ENCODE data around the gene SH3D21. TPM values are rescaled to one million over a fixed set of nuclear protein-coding genes. Genes with fewer than 3 reads are reported as not detected.

Gene SH3D21
- total and polyA plus RNA-seq, 2 of the 8 experiments (the other 6 are each of a cell fraction or from before 2014, with no cell fraction given) = 3.4 to 8.6 TPM

- Histone ChIP-seq H4K91ac (replicated peaks; ENCODE audit: insufficient read length, low read length) (no peak overlapping the region), H3K9ac (replicated peaks in 1 of 4; ENCODE audit: extremely low read depth in 1 of 4, low read depth in 3 of 4, low read length in 3 of 4) (no peak overlapping the region), H3K79me2 (ENCODE audit: control insufficient read depth in 1 of 2, insufficient read depth in 2 of 2, low read length in 2 of 2) (no peaks in the 10 kb centered on the region), H3K27ac (ENCODE audit: low read depth, low read length) (no peak overlapping the region), H4K8ac (ENCODE audit: extremely low read depth, insufficient read depth, low read length) (no peak overlapping the region), H2BK5ac (ENCODE audit: low read depth, low read length) (no peak overlapping the region; the same call in 1 of the 2 replicates), H3K4me3 (ENCODE audit: extremely low read depth in 1 of 4, insufficient read depth in 2 of 4, low read depth in 3 of 4, low read length in 4 of 4) (no peak overlapping the region), H2BK12ac (ENCODE audit: low read depth, low read length) (no peak overlapping the region), H3K14ac (ENCODE audit: insufficient read length) (no peak overlapping the region), H3K4me1 (replicated peaks in 1 of 4; ENCODE audit: control insufficient read depth in 3 of 4, insufficient read depth in 4 of 4, low read length in 3 of 4) (peaks cover 0 to 6% (median 0%) of the 10 kb centered on the region in 4 experiments; a peak in 1 of 7 replicates), H3K27me3 (replicated peaks in 1 of 4; ENCODE audit: control insufficient read depth in 3 of 4, extremely low read depth in 1 of 4, insufficient read depth in 3 of 4, low read length in 3 of 4) (no peaks in the 10 kb centered on the region), H2BK20ac (ENCODE audit: low read length) (no peak overlapping the region), H3K9me3 (ENCODE audit: insufficient read depth in 2 of 2, low read depth in 1 of 2, low read length in 1 of 2) (no peaks in the 10 kb centered on the region), H3K18ac (ENCODE audit: extremely low read depth, low read length) (no peak overlapping the region), H2BK15ac (ENCODE audit: low read length) (no peak overlapping the region), H3K4ac (replicated peaks; ENCODE audit: insufficient read length, low read depth, low read length) (no peak overlapping the region), H4K20me1 (replicated peaks in 1 of 2; ENCODE audit: control insufficient read depth in 1 of 2, insufficient read depth in 2 of 2, low read length in 2 of 2) (peaks cover 0 to 5% of the 10 kb centered on the region in 2 experiments), H2AK5ac (ENCODE audit: low read depth, low read length) (no peak overlapping the region), H3K36me3 (ENCODE audit: control insufficient read depth in 2 of 4, insufficient read depth in 4 of 4, low read length in 3 of 4) (peaks cover 4 to 30% (median 15%) of the 10 kb centered on the region in 4 experiments; a peak in 7 of 8 replicates), H4K5ac (ENCODE audit: insufficient read length, low read depth, low read length) (no peak overlapping the region), H3K56ac (replicated peaks; ENCODE audit: insufficient read length, low read depth, low read length) (no peak overlapping the region), H3K4me2 (ENCODE audit: insufficient read depth in 1 of 2, low read depth in 2 of 2, low read length in 2 of 2) (no peak overlapping the region), H3K23ac (ENCODE audit: insufficient read length) (no peak overlapping the region), H2BK120ac (replicated peaks; ENCODE audit: low read depth, low read length) (no peak overlapping the region), H3K79me1 (ENCODE audit: low read depth, low read length) (no peaks in the 10 kb centered on the region; the same call in 1 of the 2 replicates), H3K23me2 (ENCODE audit: low read depth, low read length) (no peaks in the 10 kb centered on the region), H2AFZ (ENCODE audit: low read length) (no peak overlapping the region)
- POLR2A ChIA-PET (ENCODE audit: partially characterized antibody) = interaction anchor here (1.3 to 4.4 kb wide), 5 partner anchors 11 to 88 kb away, joined by 3 to 19 read pairs (median 5); no protein-coding TSS in a partner anchor
- DNase-seq (ENCODE audit: low read depth in 1 of 2, low spot score in 2 of 2) (no peak), FAIRE-seq (no peak)
- 94% methylated on average over 15 of the region's 15 CpGs; no CpG with 5 or more reads in 1 of the 2 experiments for WGBS, 2 experiments (ENCODE audit: extremely low coverage in 1 of 2, insufficient coverage in 1 of 2, insufficient read length in 1 of 2, insufficient replicate concordance in 2 of 2, low coverage in 1 of 2, low lambda C conversion rate in 2 of 2, missing lambda C conversion rate in 1 of 2)
- CTCF ChIA-PET (ENCODE audit: partially characterized antibody) = interaction anchor here (0.7 to 13.3 kb wide), 9 partner anchors 7 to 216 kb away, joined by 3 to 150 read pairs (median 4); no protein-coding TSS in a partner anchor
- TF ChIP-seq EZH2 (IDR thresholded peaks at IDR 0.05; ENCODE audit: low read depth, low read length, severe bottlenecking) = no peak
- no peak for TF ChIP-seq TEAD4 (IDR thresholded peaks at IDR 0.05; ENCODE audit: low read depth, low read length)
- no peak for TF ChIP-seq USF2 (IDR thresholded peaks at IDR 0.05; ENCODE audit: low read length)
- no peak for TF ChIP-seq SAP30 (IDR thresholded peaks at IDR 0.05; ENCODE audit: insufficient read depth, insufficient replicate concordance, low read length)
- TF ChIP-seq SRF (IDR thresholded peaks at IDR 0.05; ENCODE audit: low read depth, low read length) = no peak
- no peak for TF ChIP-seq SP4 (IDR thresholded peaks at IDR 0.05; ENCODE audit: low read length)
- TF ChIP-seq MAFK (IDR thresholded peaks at IDR 0.05; ENCODE audit: low read depth, low read length) = no peak
- TF ChIP-seq RNF2 (IDR thresholded peaks at IDR 0.05; ENCODE audit: borderline replicate concordance, low read depth, low read length, missing control alignments, poor library complexity, severe bottlenecking) = no peak
- no peak for TF ChIP-seq ZNF274 (IDR thresholded peaks at IDR 0.05; ENCODE audit: borderline replicate concordance, extremely low read depth, low read length)
These were observed 47.0 kb downstream of the SH3D21 start for GRCh38 chr1:36352910-36353878.
